Measurements from ENCODE around the gene PDGFD.

The PDGFD gene

GRCh38 chr11:104127828-104128227 lies 36.1 kb downstream of the PDGFD start:
- peaks cover 0 to 2% (median 0%) of the 10 kb centered on the region in 5 experiments for H3K9me3 ChIP-seq (ENCODE audit: control extremely low read depth in 1 of 5, control insufficient read depth in 4 of 5, insufficient read depth in 2 of 5, low read depth in 1 of 5, low read length in 4 of 5)
- CTCF ChIA-PET, result no interaction called here
- no peak overlapping the region for H3K27ac ChIP-seq (ENCODE audit: insufficient read depth in 1 of 2, low read depth in 1 of 2, low read length in 2 of 2, poor library complexity in 1 of 2, severe bottlenecking in 2 of 2)
- DNase-seq, result no peak
- POLR2A ChIA-PET, result no interaction called here
- 100% methylated on average over 1 of the region's 2 CpGs for WGBS (ENCODE audit: insufficient coverage)
- no peaks in the 10 kb centered on the region for H3K36me3 ChIP-seq (ENCODE audit: control insufficient read depth in 4 of 4, insufficient read depth in 4 of 4, low read length in 3 of 4)
- no peak overlapping the region for H3K4me3 ChIP-seq (ENCODE audit: control insufficient read depth in 1 of 7, extremely low read depth in 1 of 7, insufficient read depth in 4 of 7, low read depth in 2 of 7, low read length in 6 of 7)
- H3K4me1 ChIP-seq (ENCODE audit: control extremely low read depth in 1 of 4, control insufficient read depth in 4 of 4, insufficient read depth in 4 of 4, low read length in 3 of 4), result no peaks in the 10 kb centered on the region
- H3K27me3 ChIP-seq (replicated peaks in 2 of 5; ENCODE audit: control insufficient read depth in 4 of 5, insufficient read depth in 5 of 5, low read length in 4 of 5), result no peaks in the 10 kb centered on the region

- no CpG with 5 or more reads among the region's 1 CpG for WGBS (ENCODE audit: insufficient coverage)
- Histone ChIP-seq H3K4me3 (ENCODE audit: control insufficient read depth in 1 of 7, extremely low read depth in 1 of 7, insufficient read depth in 4 of 7, low read depth in 2 of 7, low read length in 6 of 7) (no peak overlapping the region), H3K9me3 (ENCODE audit: control extremely low read depth in 1 of 5, control insufficient read depth in 4 of 5, insufficient read depth in 2 of 5, low read depth in 1 of 5, low read length in 4 of 5) (no peaks in the 10 kb centered on the region), H3K27ac (ENCODE audit: insufficient read depth in 1 of 2, low read depth in 1 of 2, low read length in 2 of 2, poor library complexity in 1 of 2, severe bottlenecking in 2 of 2) (no peak overlapping the region), H3K4me1 (ENCODE audit: control extremely low read depth in 1 of 4, control insufficient read depth in 4 of 4, insufficient read depth in 4 of 4, low read length in 3 of 4) (no peaks in the 10 kb centered on the region), H3K27me3 (replicated peaks in 2 of 5; ENCODE audit: control insufficient read depth in 4 of 5, insufficient read depth in 5 of 5, low read length in 4 of 5) (no peaks in the 10 kb centered on the region), H3K36me3 (ENCODE audit: control insufficient read depth in 4 of 4, insufficient read depth in 4 of 4, low read length in 3 of 4) (no peaks in the 10 kb centered on the region)
- ChIA-PET CTCF (interaction anchor here (1.0 kb wide), 1 partner anchor 24 kb away, joined by 3 read pairs; no protein-coding TSS in a partner anchor), POLR2A (no interaction called here)
- DNase-seq, result no peak
Observed at GRCh38 chr11:104126464-104126863, 37.5 kb downstream of the PDGFD start.

DNA sequence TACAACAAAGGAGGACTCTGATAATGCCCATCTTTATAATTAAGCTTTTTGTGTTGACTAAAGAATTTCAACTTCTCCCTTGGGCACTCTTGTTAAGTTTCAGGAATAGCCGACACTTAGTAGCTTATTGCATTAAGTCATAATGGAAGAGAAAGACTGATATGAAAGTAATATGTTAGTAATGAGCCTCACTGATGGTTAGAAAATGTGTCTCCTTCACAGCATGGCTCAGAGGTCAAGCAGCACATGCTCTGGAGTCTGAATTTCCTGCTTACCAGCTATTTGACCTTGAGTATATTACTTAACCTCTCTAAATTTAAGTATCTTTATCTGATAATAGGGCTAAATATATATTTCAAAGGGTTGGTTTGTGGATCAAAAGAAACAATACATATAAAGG lies 39.0 kb downstream of the PDGFD start:
- CTCF ChIA-PET, result no interaction called here
- POLR2A ChIA-PET, result interaction anchor here (0.7 kb wide), 1 partner anchor 17 kb away, joined by 4 read pairs; no protein-coding TSS in a partner anchor
- Histone ChIP-seq H3K9me3 (ENCODE audit: control extremely low read depth in 1 of 5, control insufficient read depth in 4 of 5, insufficient read depth in 2 of 5, low read depth in 1 of 5, low read length in 4 of 5) (no peaks in the 10 kb centered on the region), H3K36me3 (ENCODE audit: control insufficient read depth in 4 of 4, insufficient read depth in 4 of 4, low read length in 3 of 4) (no peaks in the 10 kb centered on the region), H3K27ac (ENCODE audit: insufficient read depth in 1 of 2, low read depth in 1 of 2, low read length in 2 of 2, poor library complexity in 1 of 2, severe bottlenecking in 2 of 2) (no peak overlapping the region), H3K4me1 (ENCODE audit: control extremely low read depth in 1 of 4, control insufficient read depth in 4 of 4, insufficient read depth in 4 of 4, low read length in 3 of 4) (no peaks in the 10 kb centered on the region), H3K4me3 (ENCODE audit: control insufficient read depth in 1 of 7, extremely low read depth in 1 of 7, insufficient read depth in 4 of 7, low read depth in 2 of 7, low read length in 6 of 7) (no peak overlapping the region), H3K27me3 (replicated peaks in 2 of 5; ENCODE audit: control insufficient read depth in 4 of 5, insufficient read depth in 5 of 5, low read length in 4 of 5) (no peaks in the 10 kb centered on the region)
- DNase-seq, result no peak
- WGBS (ENCODE audit: insufficient coverage), result no CpG with 5 or more reads among the region's 1 CpG

GRCh38 chr11:104122836-104123235 lies 41.1 kb downstream of the PDGFD start:
- POLR2A ChIA-PET, result no interaction called here
- H3K27ac ChIP-seq (ENCODE audit: insufficient read depth in 1 of 2, low read depth in 1 of 2, low read length in 2 of 2, poor library complexity in 1 of 2, severe bottlenecking in 2 of 2), result no peak overlapping the region
- H3K36me3 ChIP-seq (ENCODE audit: control insufficient read depth in 4 of 4, insufficient read depth in 4 of 4, low read length in 3 of 4), result no peaks in the 10 kb centered on the region
- CTCF ChIA-PET, result interaction anchor here (1.2 kb wide), 1 partner anchor 27 kb away, joined by 4 read pairs; no protein-coding TSS in a partner anchor
- no CpG with 5 or more reads among the region's 2 CpGs for WGBS (ENCODE audit: insufficient coverage)
- no peak overlapping the region for H3K4me3 ChIP-seq (ENCODE audit: control insufficient read depth in 1 of 7, extremely low read depth in 1 of 7, insufficient read depth in 4 of 7, low read depth in 2 of 7, low read length in 6 of 7)
- no peak for DNase-seq
- no peaks in the 10 kb centered on the region for H3K27me3 ChIP-seq (replicated peaks in 2 of 5; ENCODE audit: control insufficient read depth in 4 of 5, insufficient read depth in 5 of 5, low read length in 4 of 5)
- no peaks in the 10 kb centered on the region for H3K4me1 ChIP-seq (ENCODE audit: control extremely low read depth in 1 of 4, control insufficient read depth in 4 of 4, insufficient read depth in 4 of 4, low read length in 3 of 4)
- H3K9me3 ChIP-seq (ENCODE audit: control extremely low read depth in 1 of 5, control insufficient read depth in 4 of 5, insufficient read depth in 2 of 5, low read depth in 1 of 5, low read length in 4 of 5), result no peaks in the 10 kb centered on the region

- no peak for DNase-seq
- Histone ChIP-seq H3K4me1 (ENCODE audit: control extremely low read depth in 1 of 4, control insufficient read depth in 4 of 4, insufficient read depth in 4 of 4, low read length in 3 of 4) (no peaks in the 10 kb centered on the region), H3K27ac (ENCODE audit: insufficient read depth in 1 of 2, low read depth in 1 of 2, low read length in 2 of 2, poor library complexity in 1 of 2, severe bottlenecking in 2 of 2) (no peak overlapping the region), H3K27me3 (replicated peaks in 2 of 5; ENCODE audit: control insufficient read depth in 4 of 5, insufficient read depth in 5 of 5, low read length in 4 of 5) (no peaks in the 10 kb centered on the region), H3K36me3 (ENCODE audit: control insufficient read depth in 4 of 4, insufficient read depth in 4 of 4, low read length in 3 of 4) (no peaks in the 10 kb centered on the region), H3K9me3 (ENCODE audit: control extremely low read depth in 1 of 5, control insufficient read depth in 4 of 5, insufficient read depth in 2 of 5, low read depth in 1 of 5, low read length in 4 of 5) (no peaks in the 10 kb centered on the region), H3K4me3 (ENCODE audit: control insufficient read depth in 1 of 7, extremely low read depth in 1 of 7, insufficient read depth in 4 of 7, low read depth in 2 of 7, low read length in 6 of 7) (no peak overlapping the region)
- ChIA-PET POLR2A (no interaction called here), CTCF (interaction anchor here (1.2 kb wide), 1 partner anchor 27 kb away, joined by 4 read pairs; no protein-coding TSS in a partner anchor)
Observed at GRCh38 chr11:104122011-104122635, 41.8 kb downstream of the PDGFD start.

- H3K27me3 ChIP-seq (replicated peaks in 2 of 5; ENCODE audit: control insufficient read depth in 4 of 5, insufficient read depth in 5 of 5, low read length in 4 of 5), result no peaks in the 10 kb centered on the region
- H3K4me3 ChIP-seq (ENCODE audit: control insufficient read depth in 1 of 7, extremely low read depth in 1 of 7, insufficient read depth in 4 of 7, low read depth in 2 of 7, low read length in 6 of 7), result no peak overlapping the region
- H3K9me3 ChIP-seq (ENCODE audit: control extremely low read depth in 1 of 5, control insufficient read depth in 4 of 5, insufficient read depth in 2 of 5, low read depth in 1 of 5, low read length in 4 of 5), result peaks cover 0 to 4% (median 0%) of the 10 kb centered on the region in 5 experiments
- H3K4me1 ChIP-seq (ENCODE audit: control extremely low read depth in 1 of 4, control insufficient read depth in 4 of 4, insufficient read depth in 4 of 4, low read length in 3 of 4), result no peaks in the 10 kb centered on the region
- H3K27ac ChIP-seq (ENCODE audit: insufficient read depth in 1 of 2, low read depth in 1 of 2, low read length in 2 of 2, poor library complexity in 1 of 2, severe bottlenecking in 2 of 2), result no peak overlapping the region
- POLR2A ChIA-PET, result no interaction called here
- no peaks in the 10 kb centered on the region for H3K36me3 ChIP-seq (ENCODE audit: control insufficient read depth in 4 of 4, insufficient read depth in 4 of 4, low read length in 3 of 4)
- no CpG with 5 or more reads among the region's 4 CpGs for WGBS (ENCODE audit: insufficient coverage)
- CTCF ChIA-PET, result no interaction called here
- DNase-seq, result peak in 2 of 3 donors; percentile 35 to 44
Observed at GRCh38 chr11:104120493-104121137, 43.3 kb downstream of the PDGFD start.

DNA sequence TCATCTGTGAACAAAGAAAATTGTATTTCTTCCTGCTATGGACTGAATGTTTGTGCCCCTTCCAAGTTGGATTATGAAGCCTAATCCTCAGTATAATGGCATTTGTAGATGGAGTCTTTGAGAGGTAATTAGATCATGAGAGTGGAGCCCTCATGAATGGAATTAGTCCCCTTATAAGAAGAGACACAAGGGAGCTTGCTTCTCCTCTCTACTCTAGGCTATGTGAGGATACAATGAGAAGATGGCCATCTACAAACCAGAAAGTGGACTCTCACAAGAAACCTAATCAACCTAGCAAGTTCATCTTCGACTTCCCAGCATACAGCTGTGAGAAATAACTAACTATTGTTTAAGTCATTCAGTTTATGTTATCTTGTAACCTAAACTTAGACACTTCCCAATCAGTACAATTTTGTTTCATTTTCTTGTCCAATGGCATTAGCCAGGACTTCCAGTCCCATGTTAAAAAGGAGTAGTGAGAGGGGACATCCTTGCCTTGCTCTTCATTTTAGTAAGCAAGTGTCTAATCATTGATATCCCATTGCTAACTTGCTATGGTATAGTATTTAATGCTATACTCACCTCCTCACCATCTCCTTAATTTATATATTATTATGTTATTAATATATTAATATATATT lies 45.7 kb downstream of the PDGFD start:
- Histone ChIP-seq H3K4me3 (ENCODE audit: control insufficient read depth in 1 of 7, extremely low read depth in 1 of 7, insufficient read depth in 4 of 7, low read depth in 2 of 7, low read length in 6 of 7) (no peak overlapping the region), H3K4me1 (ENCODE audit: control extremely low read depth in 1 of 4, control insufficient read depth in 4 of 4, insufficient read depth in 4 of 4, low read length in 3 of 4) (no peaks in the 10 kb centered on the region), H3K27ac (ENCODE audit: insufficient read depth in 1 of 2, low read depth in 1 of 2, low read length in 2 of 2, poor library complexity in 1 of 2, severe bottlenecking in 2 of 2) (no peak overlapping the region), H3K27me3 (replicated peaks in 2 of 5; ENCODE audit: control insufficient read depth in 4 of 5, insufficient read depth in 5 of 5, low read length in 4 of 5) (no peaks in the 10 kb centered on the region), H3K36me3 (ENCODE audit: control insufficient read depth in 4 of 4, insufficient read depth in 4 of 4, low read length in 3 of 4) (peaks cover 0 to 2% (median 0%) of the 10 kb centered on the region in 4 experiments), H3K9me3 (ENCODE audit: control extremely low read depth in 1 of 5, control insufficient read depth in 4 of 5, insufficient read depth in 2 of 5, low read depth in 1 of 5, low read length in 4 of 5) (peaks cover 1 to 7% (median 3%) of the 10 kb centered on the region in 5 experiments)
- no CpG with 5 or more reads among the region's 1 CpG for WGBS (ENCODE audit: insufficient coverage)
- DNase-seq, result peak in 2 of 3 donors; percentile 23 to 48
- ChIA-PET POLR2A (no interaction called here), CTCF (no interaction called here)

All from common myeloid progenitor, CD34-positive (primary cell).